Neural cell (in vitro differentiated cells): ENCODE measurements around the gene PLD6. TPM values are rescaled to one million over a fixed set of nuclear protein-coding genes. Genes with fewer than 3 reads are reported as not detected.

Experiments
- H2AFZ ChIP-seq: fragments of 200-600, 300-800 bp; sonication (generic), shearing (Covaris generic); 2 replicates; pipeline ENCODE4 v1.6.0; 2014; ENCODE audit warnings: low read depth, mild to moderate bottlenecking, antibody characterized with exemption, low read length, moderate library complexity
- H3F3A ChIP-seq: fragments of 200-600 bp; shearing (Covaris generic); 2 replicates; pipeline ENCODE4 v1.6.1; 2016; ENCODE audit warnings: mild to moderate bottlenecking, moderate library complexity, mixed read lengths, antibody characterized with exemption, low read length; ENCODE audit not compliant: insufficient read depth, poor library complexity, severe bottlenecking
- H3K27ac ChIP-seq: fragments of 200-600, 300-800 bp; sonication (generic), shearing (Covaris generic); 2 replicates; pipeline ENCODE4 v1.5.1; 2014; ENCODE audit warnings: mild to moderate bottlenecking, low read length, moderate library complexity
- H3K27me3 ChIP-seq: fragments of 300-800, 200-600 bp; sonication (generic), shearing (Covaris generic); 2 replicates; pipeline ENCODE4 v1.6.0; 2014; ENCODE audit warnings: mild to moderate bottlenecking, low read depth, low read length, moderate library complexity; ENCODE audit not compliant: insufficient read depth
- H3K36me3 ChIP-seq: fragments of 300-800, 200-600 bp; sonication (generic), shearing (Covaris generic); 2 replicates; pipeline ENCODE4 v1.5.1; 2014; ENCODE audit warnings: mild to moderate bottlenecking, antibody characterized with exemption, low read length, moderate library complexity; ENCODE audit not compliant: insufficient read depth
- H3K4me2 ChIP-seq: fragments of 300-800, 200-600 bp; sonication (generic), shearing (Covaris generic); 2 replicates; pipeline ENCODE4 v1.6.0; 2014; ENCODE audit warnings: mild to moderate bottlenecking, low read length
- H3K4me3 ChIP-seq: fragments of 300-800, 200-600 bp; sonication (generic), shearing (Covaris generic); 2 replicates; pipeline ENCODE4 v1.5.1; 2014; ENCODE audit warnings: mild to moderate bottlenecking, low read length, moderate library complexity
- H3K79me2 ChIP-seq: fragments of 200-600 bp; shearing (Covaris generic); replicated peaks from 2 replicates; pipeline ENCODE4 v1.6.0; 2014; ENCODE audit warnings: mild to moderate bottlenecking, low read length, moderate library complexity; ENCODE audit not compliant: insufficient read depth
- H3K9ac ChIP-seq: fragments of 300-800, 200-600 bp; sonication (generic), shearing (Covaris generic); 2 replicates; pipeline ENCODE4 v1.6.1; 2016; ENCODE audit warnings: mild to moderate bottlenecking, low read length, mixed read lengths
- H3K9me2 ChIP-seq: fragments of 200-600 bp; shearing (Covaris generic); 2 replicates; pipeline ENCODE4 v1.6.1; 2016; ENCODE audit warnings: mild to moderate bottlenecking, low read length, mixed read lengths; ENCODE audit not compliant: insufficient read depth
- H3K9me3 ChIP-seq: fragments of 200-600, 300-800 bp; sonication (generic), shearing (Covaris generic); 2 replicates; pipeline ENCODE4 v1.6.1; 2016; ENCODE audit warnings: mild to moderate bottlenecking, mixed run types, low read length, moderate library complexity, mixed read lengths
- H4K20me1 ChIP-seq: fragments of 200-600 bp; shearing (Covaris generic); 2 replicates; pipeline ENCODE4 v1.6.1; 2016; ENCODE audit warnings: mild to moderate bottlenecking, mixed run types; ENCODE audit not compliant: insufficient read depth
- EP300 ChIP-seq: fragments of 450-650 bp; conservative IDR thresholded peaks from 2 replicates; pipeline ENCODE4 v1.6.1; 2014; ENCODE audit warnings: antibody characterized with exemption, mild to moderate bottlenecking, moderate library complexity; ENCODE audit not compliant: poor library complexity, severe bottlenecking
- EZH2 ChIP-seq: fragments of 200-600, 300-800 bp; shearing (Covaris generic), sonication (generic); IDR thresholded peaks from 2 replicates; pipeline ENCODE4 v1.6.1; 2014; ENCODE audit warnings: antibody characterized with exemption, low read length, borderline replicate concordance, mild to moderate bottlenecking; ENCODE audit not compliant: insufficient read depth, poor library complexity, severe bottlenecking
- MXI1 ChIP-seq: fragments of 450-650 bp; conservative IDR thresholded peaks from 2 replicates; pipeline ENCODE4 v1.6.1; 2014; ENCODE audit warnings: antibody characterized with exemption, mild to moderate bottlenecking; ENCODE audit not compliant: poor library complexity, severe bottlenecking
- POLR2AphosphoS5 ChIP-seq: IDR thresholded peaks from 2 replicates; pipeline ENCODE4 v1.6.1; 2012
- RAD21 ChIP-seq: fragments of 450-650 bp; conservative IDR thresholded peaks from 2 replicates; pipeline ENCODE4 v1.6.1; 2014; ENCODE audit warnings: antibody characterized with exemption, mild to moderate bottlenecking, moderate library complexity
- SMC3 ChIP-seq: fragments of 450-650 bp; conservative IDR thresholded peaks from 2 replicates; pipeline ENCODE4 v1.6.1; 2014; ENCODE audit warnings: antibody characterized with exemption, mild to moderate bottlenecking, moderate library complexity; ENCODE audit not compliant: poor library complexity
- TAF1 ChIP-seq: IDR thresholded peaks from 2 replicates; pipeline ENCODE4 v1.6.1; 2012; ENCODE audit warnings: low read depth
- polyA plus RNA-seq: library from polyadenylated mRNA; depleted of rRNA; stranded (reverse); fragments of >200 nt; gene quantifications from 2 replicates; pipeline ENCODE4 v1.2.3, GENCODE V29; 2014
- TF ChIP-seq, protein P1 (sequence below): fragments of 450-650 bp; IDR thresholded peaks from 2 replicates; pipeline ENCODE4 v1.5.1; 2014; ENCODE audit warnings: antibody characterized with exemption, mild to moderate bottlenecking, moderate library complexity; ENCODE audit not compliant: poor library complexity, severe bottlenecking
- TF ChIP-seq, protein P2 (sequence below): IDR thresholded peaks from 2 replicates; pipeline ENCODE4 v1.6.1; 2012; ENCODE audit warnings: borderline replicate concordance

The PLD6 gene
- polyA plus RNA-seq, 1 donor from 2014 or later, result 2.0 TPM

- H3K4me3 ChIP-seq, result no peak overlapping the region
- H3K36me3 ChIP-seq, result peaks cover 7% of the 10 kb centered on the region
- no peaks in the 10 kb centered on the region for H3K79me2 ChIP-seq
- H3K4me2 ChIP-seq, result no peak overlapping the region
- H3K9ac ChIP-seq, result no peak overlapping the region
- no peaks in the 10 kb centered on the region for H3F3A ChIP-seq
- no peaks in the 10 kb centered on the region for H3K9me3 ChIP-seq
- H2AFZ ChIP-seq, result no peak overlapping the region
- no peaks in the 10 kb centered on the region for H4K20me1 ChIP-seq
- H3K27ac ChIP-seq, result no peak overlapping the region
- TF ChIP-seq MXI1 (no peak), EZH2 (no peak), TAF1 (no peak), POLR2AphosphoS5 (no peak), RAD21 (no peak), SMC3 (no peak), EP300 (no peak)
- TF ChIP-seq, protein P1, sequence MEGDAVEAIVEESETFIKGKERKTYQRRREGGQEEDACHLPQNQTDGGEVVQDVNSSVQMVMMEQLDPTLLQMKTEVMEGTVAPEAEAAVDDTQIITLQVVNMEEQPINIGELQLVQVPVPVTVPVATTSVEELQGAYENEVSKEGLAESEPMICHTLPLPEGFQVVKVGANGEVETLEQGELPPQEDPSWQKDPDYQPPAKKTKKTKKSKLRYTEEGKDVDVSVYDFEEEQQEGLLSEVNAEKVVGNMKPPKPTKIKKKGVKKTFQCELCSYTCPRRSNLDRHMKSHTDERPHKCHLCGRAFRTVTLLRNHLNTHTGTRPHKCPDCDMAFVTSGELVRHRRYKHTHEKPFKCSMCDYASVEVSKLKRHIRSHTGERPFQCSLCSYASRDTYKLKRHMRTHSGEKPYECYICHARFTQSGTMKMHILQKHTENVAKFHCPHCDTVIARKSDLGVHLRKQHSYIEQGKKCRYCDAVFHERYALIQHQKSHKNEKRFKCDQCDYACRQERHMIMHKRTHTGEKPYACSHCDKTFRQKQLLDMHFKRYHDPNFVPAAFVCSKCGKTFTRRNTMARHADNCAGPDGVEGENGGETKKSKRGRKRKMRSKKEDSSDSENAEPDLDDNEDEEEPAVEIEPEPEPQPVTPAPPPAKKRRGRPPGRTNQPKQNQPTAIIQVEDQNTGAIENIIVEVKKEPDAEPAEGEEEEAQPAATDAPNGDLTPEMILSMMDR, result no peak
- TF ChIP-seq, protein P2, sequence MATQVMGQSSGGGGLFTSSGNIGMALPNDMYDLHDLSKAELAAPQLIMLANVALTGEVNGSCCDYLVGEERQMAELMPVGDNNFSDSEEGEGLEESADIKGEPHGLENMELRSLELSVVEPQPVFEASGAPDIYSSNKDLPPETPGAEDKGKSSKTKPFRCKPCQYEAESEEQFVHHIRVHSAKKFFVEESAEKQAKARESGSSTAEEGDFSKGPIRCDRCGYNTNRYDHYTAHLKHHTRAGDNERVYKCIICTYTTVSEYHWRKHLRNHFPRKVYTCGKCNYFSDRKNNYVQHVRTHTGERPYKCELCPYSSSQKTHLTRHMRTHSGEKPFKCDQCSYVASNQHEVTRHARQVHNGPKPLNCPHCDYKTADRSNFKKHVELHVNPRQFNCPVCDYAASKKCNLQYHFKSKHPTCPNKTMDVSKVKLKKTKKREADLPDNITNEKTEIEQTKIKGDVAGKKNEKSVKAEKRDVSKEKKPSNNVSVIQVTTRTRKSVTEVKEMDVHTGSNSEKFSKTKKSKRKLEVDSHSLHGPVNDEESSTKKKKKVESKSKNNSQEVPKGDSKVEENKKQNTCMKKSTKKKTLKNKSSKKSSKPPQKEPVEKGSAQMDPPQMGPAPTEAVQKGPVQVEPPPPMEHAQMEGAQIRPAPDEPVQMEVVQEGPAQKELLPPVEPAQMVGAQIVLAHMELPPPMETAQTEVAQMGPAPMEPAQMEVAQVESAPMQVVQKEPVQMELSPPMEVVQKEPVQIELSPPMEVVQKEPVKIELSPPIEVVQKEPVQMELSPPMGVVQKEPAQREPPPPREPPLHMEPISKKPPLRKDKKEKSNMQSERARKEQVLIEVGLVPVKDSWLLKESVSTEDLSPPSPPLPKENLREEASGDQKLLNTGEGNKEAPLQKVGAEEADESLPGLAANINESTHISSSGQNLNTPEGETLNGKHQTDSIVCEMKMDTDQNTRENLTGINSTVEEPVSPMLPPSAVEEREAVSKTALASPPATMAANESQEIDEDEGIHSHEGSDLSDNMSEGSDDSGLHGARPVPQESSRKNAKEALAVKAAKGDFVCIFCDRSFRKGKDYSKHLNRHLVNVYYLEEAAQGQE, result no peak
- H3K27me3 ChIP-seq, result no peaks in the 10 kb centered on the region
- H3K9me2 ChIP-seq, result no peaks in the 10 kb centered on the region
Measured at GRCh38 chr17:17152385-17152784, 53.7 kb downstream of the PLD6 start.

DNA sequence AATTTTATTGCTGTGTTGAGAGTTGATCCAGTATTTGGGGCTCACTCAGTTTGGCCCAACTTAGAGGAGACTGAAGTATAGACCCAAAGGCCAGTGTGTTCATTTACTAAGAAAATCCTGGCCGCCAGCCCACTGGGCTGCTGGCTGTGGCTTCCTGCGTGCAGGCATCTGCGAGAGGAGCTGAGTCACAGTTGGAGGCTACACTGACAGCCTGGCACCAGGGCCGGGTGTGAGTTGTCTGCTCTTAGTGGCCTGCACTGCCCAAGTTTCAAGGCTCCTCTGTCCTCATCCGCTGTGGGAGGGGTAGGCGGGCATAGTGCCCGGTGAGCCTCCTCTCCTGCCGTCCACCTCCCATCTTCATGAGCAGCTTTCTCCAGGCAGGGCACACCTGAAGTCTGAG, 54.2 kb downstream of the PLD6 start:
- TF ChIP-seq SMC3 (no peak), MXI1 (no peak), TAF1 (no peak), RAD21 (no peak), POLR2AphosphoS5 (no peak), EZH2 (no peak), EP300 (no peak)
- TF ChIP-seq, protein P1, result no peak
- TF ChIP-seq, protein P2, result no peak
- H3K9ac ChIP-seq, result no peak overlapping the region
- H3K27ac ChIP-seq, result no peak overlapping the region
- H3K9me3 ChIP-seq, result no peaks in the 10 kb centered on the region
- H3K4me2 ChIP-seq, result no peak overlapping the region
- H3K9me2 ChIP-seq, result no peaks in the 10 kb centered on the region
- no peak overlapping the region for H3K4me3 ChIP-seq
- no peaks in the 10 kb centered on the region for H3K27me3 ChIP-seq
- no peak overlapping the region for H2AFZ ChIP-seq
- no peaks in the 10 kb centered on the region for H3K79me2 ChIP-seq
- peaks cover 11% of the 10 kb centered on the region for H3K36me3 ChIP-seq
- no peaks in the 10 kb centered on the region for H3F3A ChIP-seq
- no peaks in the 10 kb centered on the region for H4K20me1 ChIP-seq
